ENCODE results near the gene RAB31.
"Not testable (repeated sequence)": the region's sequence is repeated elsewhere in the genome, so short reads cannot be mapped to it uniquely, and the experiment has no call there.

The RAB31 gene

GRCh38 chr18:9886005-9886348, 177.9 kb downstream of the RAB31 start:
- Histone ChIP-seq H3K4me1 (ENCODE audit: insufficient read depth, low read length) (no peaks in the 10 kb centered on the region), H3K9ac (ENCODE audit: low read depth, low read length) (no peak overlapping the region), H3K4me3 (ENCODE audit: low read depth in 1 of 2, low read length in 2 of 2) (no peak overlapping the region), H3K27me3 (ENCODE audit: insufficient read depth, low read length, poor library complexity) (no peaks in the 10 kb centered on the region), H3K4me2 (ENCODE audit: insufficient read depth, low read length) (no peak overlapping the region), H3K79me2 (ENCODE audit: insufficient read depth, low read length) (no peaks in the 10 kb centered on the region), H2AFZ (ENCODE audit: low read depth, low read length) (no peak overlapping the region), H3K9me3 (ENCODE audit: insufficient read depth, low read length, severe bottlenecking) (no peaks in the 10 kb centered on the region), H3K27ac (ENCODE audit: low read length) (no peak overlapping the region), H3K36me3 (ENCODE audit: insufficient read depth, low read length) (no peaks in the 10 kb centered on the region), H4K20me1 (ENCODE audit: insufficient read depth, low read length) (no peaks in the 10 kb centered on the region)
- TF ChIP-seq CTCF (IDR thresholded peaks at IDR 0.05; ENCODE audit: borderline replicate concordance, extremely low read depth, low read length, poor library complexity, severe bottlenecking) (no peak), EZH2 (IDR thresholded peaks at IDR 0.05; ENCODE audit: borderline replicate concordance, low read depth, low read length, severe bottlenecking) (no peak)
- ATAC-seq (ENCODE audit: insufficient read depth, low read depth) (no peak), DNase-seq (no peak)

GRCh38 chr18:9887992-9888391, 179.9 kb downstream of the RAB31 start:
- Histone ChIP-seq H3K9me3 (ENCODE audit: insufficient read depth, low read length, severe bottlenecking) (no peaks in the 10 kb centered on the region), H3K4me3 (ENCODE audit: low read depth in 1 of 2, low read length in 2 of 2) (no peak overlapping the region), H3K36me3 (ENCODE audit: insufficient read depth, low read length) (no peaks in the 10 kb centered on the region), H3K27me3 (ENCODE audit: insufficient read depth, low read length, poor library complexity) (no peaks in the 10 kb centered on the region), H2AFZ (ENCODE audit: low read depth, low read length) (no peak overlapping the region), H3K27ac (ENCODE audit: low read length) (no peak overlapping the region), H3K9ac (ENCODE audit: low read depth, low read length) (no peak overlapping the region), H4K20me1 (ENCODE audit: insufficient read depth, low read length) (no peaks in the 10 kb centered on the region), H3K79me2 (ENCODE audit: insufficient read depth, low read length) (no peaks in the 10 kb centered on the region), H3K4me2 (ENCODE audit: insufficient read depth, low read length) (no peak overlapping the region), H3K4me1 (ENCODE audit: insufficient read depth, low read length) (no peaks in the 10 kb centered on the region)
- TF ChIP-seq CTCF (IDR thresholded peaks at IDR 0.05; ENCODE audit: borderline replicate concordance, extremely low read depth, low read length, poor library complexity, severe bottlenecking) (no peak), EZH2 (IDR thresholded peaks at IDR 0.05; ENCODE audit: borderline replicate concordance, low read depth, low read length, severe bottlenecking) (no peak)
- ATAC-seq (ENCODE audit: insufficient read depth, low read depth) (no peak), DNase-seq (no peak)

GRCh38 chr18:9890196-9890595, 182.1 kb downstream of the RAB31 start:
- ATAC-seq (ENCODE audit: insufficient read depth, low read depth): no peak
- no peak overlapping the region for H3K27ac ChIP-seq (ENCODE audit: low read length)
- TF ChIP-seq EZH2 (IDR thresholded peaks at IDR 0.05; ENCODE audit: borderline replicate concordance, low read depth, low read length, severe bottlenecking): no peak
- TF ChIP-seq CTCF (IDR thresholded peaks at IDR 0.05; ENCODE audit: borderline replicate concordance, extremely low read depth, low read length, poor library complexity, severe bottlenecking): no peak
- no peaks in the 10 kb centered on the region for H3K9me3 ChIP-seq (ENCODE audit: insufficient read depth, low read length, severe bottlenecking)
- no peaks in the 10 kb centered on the region for H3K27me3 ChIP-seq (ENCODE audit: insufficient read depth, low read length, poor library complexity)
- H3K79me2 ChIP-seq (ENCODE audit: insufficient read depth, low read length): no peaks in the 10 kb centered on the region
- no peak overlapping the region for H3K4me3 ChIP-seq (ENCODE audit: low read depth in 1 of 2, low read length in 2 of 2)
- no peak overlapping the region for H3K9ac ChIP-seq (ENCODE audit: low read depth, low read length)
- no peak for DNase-seq
- no peaks in the 10 kb centered on the region for H4K20me1 ChIP-seq (ENCODE audit: insufficient read depth, low read length)
- H2AFZ ChIP-seq (ENCODE audit: low read depth, low read length): no peak overlapping the region
- no peaks in the 10 kb centered on the region for H3K36me3 ChIP-seq (ENCODE audit: insufficient read depth, low read length)
- no peaks in the 10 kb centered on the region for H3K4me1 ChIP-seq (ENCODE audit: insufficient read depth, low read length)
- no peak overlapping the region for H3K4me2 ChIP-seq (ENCODE audit: insufficient read depth, low read length)

GRCh38 chr18:9890957-9891356, 182.9 kb downstream of the RAB31 start:
- Histone ChIP-seq H3K4me2 (ENCODE audit: insufficient read depth, low read length) (no peak overlapping the region), H3K9me3 (ENCODE audit: insufficient read depth, low read length, severe bottlenecking) (no peaks in the 10 kb centered on the region), H3K9ac (ENCODE audit: low read depth, low read length) (no peak overlapping the region), H2AFZ (ENCODE audit: low read depth, low read length) (no peak overlapping the region), H3K27ac (ENCODE audit: low read length) (no peak overlapping the region), H3K79me2 (ENCODE audit: insufficient read depth, low read length) (no peaks in the 10 kb centered on the region), H3K36me3 (ENCODE audit: insufficient read depth, low read length) (no peaks in the 10 kb centered on the region), H3K4me3 (ENCODE audit: low read depth in 1 of 2, low read length in 2 of 2) (no peak overlapping the region), H4K20me1 (ENCODE audit: insufficient read depth, low read length) (no peaks in the 10 kb centered on the region), H3K4me1 (ENCODE audit: insufficient read depth, low read length) (no peaks in the 10 kb centered on the region), H3K27me3 (ENCODE audit: insufficient read depth, low read length, poor library complexity) (no peaks in the 10 kb centered on the region)
- no peak for TF ChIP-seq EZH2 (IDR thresholded peaks at IDR 0.05; ENCODE audit: borderline replicate concordance, low read depth, low read length, severe bottlenecking)
- TF ChIP-seq CTCF (IDR thresholded peaks at IDR 0.05; ENCODE audit: borderline replicate concordance, extremely low read depth, low read length, poor library complexity, severe bottlenecking): no peak
- no peak for ATAC-seq (ENCODE audit: insufficient read depth, low read depth)
- no peak for DNase-seq

GRCh38 chr18:9891515-9891914, 183.4 kb downstream of the RAB31 start:
- not testable (repeated sequence) for H3K27ac ChIP-seq (ENCODE audit: low read length); H3K79me2 ChIP-seq (ENCODE audit: insufficient read depth, low read length); H2AFZ ChIP-seq (ENCODE audit: low read depth, low read length); H3K9me3 ChIP-seq (ENCODE audit: insufficient read depth, low read length, severe bottlenecking); H3K4me3 ChIP-seq (ENCODE audit: low read depth in 1 of 2, low read length in 2 of 2); H4K20me1 ChIP-seq (ENCODE audit: insufficient read depth, low read length); H3K4me2 ChIP-seq (ENCODE audit: insufficient read depth, low read length); H3K36me3 ChIP-seq (ENCODE audit: insufficient read depth, low read length); H3K4me1 ChIP-seq (ENCODE audit: insufficient read depth, low read length); DNase-seq; ATAC-seq (ENCODE audit: insufficient read depth, low read depth); H3K9ac ChIP-seq (ENCODE audit: low read depth, low read length); H3K27me3 ChIP-seq (ENCODE audit: insufficient read depth, low read length, poor library complexity)

Data from DND-41 (cell line).